GM18868 (cell line): ENCODE data around the gene RARB.

Experiments
- ATAC-seq: cut with Tn5 transposase; IDR thresholded peaks from one replicate; pipeline ENCODE4 v1.9.1; 2021; ENCODE audit warnings: mild to moderate bottlenecking, moderate library complexity; ENCODE audit not compliant: unreplicated experiment

Gene RARB

GRCh38 chr3:25447285-25447684 lies 19.2 kb downstream of the RARB start:
- no peak for ATAC-seq

- no peak for ATAC-seq
These were observed 19.9 kb downstream of the RARB start for GRCh38 chr3:25447925-25448324.

- ATAC-seq, result no peak
These were observed 21.0 kb downstream of the RARB start for GRCh38 chr3:25448750-25449692.

GRCh38 chr3:25449857-25450256 lies 21.8 kb downstream of the RARB start:
- ATAC-seq, result no peak

GRCh38 chr3:25452192-25452591 lies 24.1 kb downstream of the RARB start:
- no peak for ATAC-seq

- ATAC-seq, result no peak
These were observed 24.7 kb downstream of the RARB start for GRCh38 chr3:25452740-25453139.

GRCh38 chr3:25453619-25454004 lies 25.5 kb downstream of the RARB start:
- no peak for ATAC-seq

GRCh38 chr3:25454005-25454927 lies 26.2 kb downstream of the RARB start:
- ATAC-seq, result no peak

GRCh38 chr3:25455441-25456132 lies 27.5 kb downstream of the RARB start:
- ATAC-seq, result no peak

GRCh38 chr3:25456723-25457670 lies 28.9 kb downstream of the RARB start:
- no peak for ATAC-seq

GRCh38 chr3:25457671-25458419 lies 29.8 kb downstream of the RARB start:
- no peak for ATAC-seq

GRCh38 chr3:25458420-25458814 lies 30.4 kb downstream of the RARB start:
- ATAC-seq, result no peak

- peak; percentile 93 for ATAC-seq
These were observed 32.7 kb downstream of the RARB start for GRCh38 chr3:25460751-25461150.

GRCh38 chr3:25461946-25462345 lies 33.9 kb downstream of the RARB start:
- ATAC-seq, result no peak

GRCh38 chr3:25462495-25462894 lies 34.4 kb downstream of the RARB start:
- ATAC-seq, result no peak

GRCh38 chr3:25463836-25464418 lies 35.9 kb downstream of the RARB start:
- no peak for ATAC-seq

- no peak for ATAC-seq
These were observed 37.3 kb downstream of the RARB start for GRCh38 chr3:25465266-25465860.

- ATAC-seq, result no peak
These were observed 40.8 kb downstream of the RARB start for GRCh38 chr3:25468866-25469319.
